HG02763 (cell line): Measurements from ENCODE around the gene DKK2.

ENCODE experiments used
- ATAC-seq: cut with Tn5 transposase; IDR thresholded peaks from one replicate; pipeline ENCODE4 v1.9.1; 2021; ENCODE audit warnings: mild to moderate bottlenecking, moderate library complexity; ENCODE audit not compliant: unreplicated experiment

Gene DKK2

DNA sequence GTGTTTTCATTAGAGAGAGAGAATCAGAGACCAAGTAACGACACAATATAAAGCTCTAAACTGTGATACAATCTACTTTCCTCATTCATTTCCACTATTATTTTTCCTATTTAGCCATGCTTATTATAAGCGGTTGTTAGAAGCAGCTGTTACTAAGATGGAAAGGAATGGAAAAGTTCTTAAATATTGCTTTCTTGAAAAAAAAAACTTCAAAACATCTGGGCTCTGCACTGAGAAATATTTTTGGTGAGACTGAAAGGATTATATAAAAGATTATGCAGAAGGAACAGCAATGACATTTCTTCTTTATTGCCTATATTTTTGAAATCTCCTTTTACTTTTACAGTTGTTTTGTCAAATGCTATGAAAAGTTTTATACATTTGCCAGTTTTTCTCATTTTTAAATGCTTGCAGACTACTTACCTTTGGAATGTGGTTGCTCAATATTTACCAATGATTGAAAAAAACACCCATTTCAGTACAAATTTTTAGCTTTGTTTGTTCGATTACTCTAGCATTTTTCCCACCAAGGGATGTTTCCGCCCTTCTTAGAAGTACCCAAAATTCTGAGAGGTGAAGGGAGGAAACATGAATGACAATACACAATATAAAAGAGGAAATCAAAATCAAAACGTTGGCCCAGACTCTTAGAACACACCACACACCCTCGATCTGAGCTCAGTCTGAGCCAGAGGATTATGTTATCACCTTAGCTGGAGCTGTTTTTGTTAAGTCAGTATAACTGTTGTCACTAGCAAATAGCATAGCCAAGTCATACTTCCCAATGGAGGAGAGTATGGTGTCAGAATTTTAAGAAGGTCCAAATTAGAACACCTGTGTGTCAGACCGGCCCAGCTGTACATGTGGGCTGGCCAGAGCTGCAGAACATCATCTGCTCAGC is 18.4 kb downstream of the DKK2 start:
- ATAC-seq = no peak

- ATAC-seq = no peak
These were observed 24.8 kb downstream of the DKK2 start for GRCh38 chr4:107011312-107011711.

DNA sequence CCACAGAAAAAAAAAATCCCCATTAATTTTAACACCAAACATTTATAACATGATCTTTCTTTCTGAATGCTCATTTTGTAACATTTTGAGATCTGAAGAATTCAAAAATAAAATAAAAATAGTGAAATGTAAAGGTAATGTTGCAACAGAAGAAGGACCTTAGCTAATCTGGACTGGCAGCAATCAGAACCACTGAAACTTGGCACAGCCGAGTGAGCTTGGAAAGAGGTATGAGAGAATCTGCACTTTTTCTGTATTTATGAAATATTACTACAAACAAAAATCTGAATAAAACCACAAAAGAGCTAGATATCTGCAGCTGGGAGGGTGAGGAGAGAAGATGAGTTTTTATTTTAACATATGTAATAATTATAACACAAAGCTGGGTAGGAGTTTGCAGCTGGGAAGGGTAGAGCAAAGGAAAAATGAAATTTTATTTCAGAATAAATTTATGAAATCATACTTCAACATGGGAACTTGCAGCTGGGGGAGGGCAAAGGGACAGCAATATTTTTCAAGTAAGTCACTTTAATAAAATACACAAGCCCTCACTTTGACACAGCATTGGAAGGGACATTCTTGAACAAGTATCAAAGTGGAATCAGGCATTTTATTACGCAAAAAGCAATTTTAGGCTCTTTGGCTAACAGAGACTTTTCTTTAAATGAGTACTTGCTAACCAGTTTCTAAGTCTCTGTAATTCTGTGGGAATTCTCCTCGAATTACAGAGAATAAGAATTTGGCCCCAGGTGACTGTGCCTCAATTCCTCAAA is 26.7 kb downstream of the DKK2 start:
- no peak for ATAC-seq

DNA sequence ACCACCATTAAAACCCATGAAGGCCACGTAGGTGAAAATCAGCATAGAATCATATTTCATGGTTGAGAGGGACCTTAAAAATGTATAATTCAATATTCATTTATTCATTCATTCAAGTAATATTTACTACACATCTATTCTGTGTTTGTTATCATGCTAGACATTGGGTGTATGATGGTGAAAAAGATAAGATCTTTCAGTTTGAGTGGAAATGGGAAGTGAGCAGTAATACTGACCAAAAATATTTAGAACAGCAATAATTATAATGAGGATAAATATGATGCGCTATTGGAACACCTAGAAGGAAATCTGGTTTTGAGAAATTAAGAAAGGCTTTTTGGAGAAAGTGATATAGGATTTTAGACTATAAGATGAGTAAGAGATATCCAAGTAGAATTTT is 28.0 kb downstream of the DKK2 start:
- ATAC-seq = no peak

GRCh38 chr4:107006218-107006617 is 29.9 kb downstream of the DKK2 start:
- no peak for ATAC-seq

DNA sequence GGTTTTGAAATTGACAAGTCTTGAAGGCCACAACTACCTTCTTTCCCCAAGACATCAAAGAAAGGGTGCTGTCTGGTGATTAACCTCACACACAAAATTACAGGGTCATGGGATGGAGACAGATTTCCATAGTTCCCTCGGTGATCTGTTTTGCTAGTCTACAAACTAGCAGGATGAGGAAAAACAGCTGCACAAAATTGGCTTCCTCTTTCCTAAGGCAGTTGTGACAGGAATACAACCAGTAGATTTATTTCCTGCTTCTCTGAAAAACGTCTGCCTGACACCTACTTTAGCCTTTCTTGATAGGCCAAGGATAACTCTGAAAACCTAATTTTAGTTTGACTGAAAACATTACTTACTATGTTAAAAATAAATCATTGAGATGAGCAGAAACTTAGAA is 39.6 kb downstream of the DKK2 start:
- ATAC-seq = no peak

- no peak for ATAC-seq
These were observed 42.3 kb downstream of the DKK2 start for GRCh38 chr4:106993827-106994226.

DNA sequence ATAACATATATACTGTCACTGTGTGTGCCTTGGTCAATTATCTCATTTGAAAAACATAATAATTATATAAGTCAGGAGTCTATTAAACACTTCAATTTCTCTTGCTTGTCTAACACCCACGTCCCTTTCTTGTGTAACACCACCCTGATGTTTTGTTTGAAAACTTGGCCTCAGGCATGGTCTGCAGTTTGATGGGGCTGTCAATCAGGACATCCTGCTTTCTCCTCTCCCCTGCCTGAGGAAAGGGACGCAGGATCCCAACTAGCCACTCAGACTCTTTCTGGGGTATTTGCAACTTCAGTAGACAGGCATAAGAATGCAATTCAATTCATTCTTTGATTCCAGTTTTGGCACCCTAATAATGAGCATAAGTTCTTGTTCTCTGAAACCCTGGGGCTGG is 48.8 kb downstream of the DKK2 start:
- no peak for ATAC-seq

- ATAC-seq = no peak
These were observed 49.6 kb downstream of the DKK2 start for GRCh38 chr4:106986486-106986885.

DNA sequence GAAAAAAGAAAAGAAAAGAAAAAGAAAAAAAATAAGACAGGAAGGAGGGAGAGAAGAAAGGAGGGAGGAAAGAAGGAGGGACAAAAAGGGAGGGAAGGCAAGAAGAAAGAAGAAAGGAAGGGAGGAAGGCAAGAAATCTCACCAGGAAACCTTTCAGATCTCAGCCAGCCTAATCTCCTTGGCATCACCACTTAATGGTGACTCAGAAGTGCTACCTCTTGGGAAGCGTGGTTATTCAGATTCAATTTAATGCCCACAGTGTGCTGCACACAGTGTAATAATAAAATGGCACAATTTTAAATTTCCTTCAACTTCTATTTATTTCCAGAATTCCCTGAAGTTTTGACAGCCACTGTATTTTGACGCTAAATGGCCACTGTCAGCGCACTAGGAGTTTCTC is 50.3 kb downstream of the DKK2 start:
- ATAC-seq = no peak

GRCh38 chr4:106982711-106983211 is 53.4 kb downstream of the DKK2 start:
- ATAC-seq = no peak

DNA sequence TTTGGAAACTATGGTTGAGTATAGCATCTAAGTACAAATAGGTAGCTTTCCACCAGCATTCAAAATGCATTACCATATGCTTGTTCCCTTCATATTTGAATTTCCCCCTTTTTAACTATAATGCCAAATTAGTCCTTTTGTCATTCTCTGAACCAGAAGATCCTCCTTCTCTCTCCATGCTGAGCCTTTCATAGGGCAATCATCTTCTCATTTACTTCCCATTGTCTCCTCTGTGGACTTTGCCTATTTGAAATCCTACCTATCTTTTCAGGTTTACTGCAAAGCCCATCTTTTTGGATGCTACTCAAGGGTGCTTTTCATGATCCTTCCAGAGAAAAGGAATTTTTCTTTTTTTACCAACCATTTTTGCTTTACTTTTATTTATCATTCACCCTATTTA is 54.7 kb downstream of the DKK2 start:
- no peak for ATAC-seq

- ATAC-seq = no peak
These were observed 56.6 kb downstream of the DKK2 start for GRCh38 chr4:106979476-106979875.

DNA sequence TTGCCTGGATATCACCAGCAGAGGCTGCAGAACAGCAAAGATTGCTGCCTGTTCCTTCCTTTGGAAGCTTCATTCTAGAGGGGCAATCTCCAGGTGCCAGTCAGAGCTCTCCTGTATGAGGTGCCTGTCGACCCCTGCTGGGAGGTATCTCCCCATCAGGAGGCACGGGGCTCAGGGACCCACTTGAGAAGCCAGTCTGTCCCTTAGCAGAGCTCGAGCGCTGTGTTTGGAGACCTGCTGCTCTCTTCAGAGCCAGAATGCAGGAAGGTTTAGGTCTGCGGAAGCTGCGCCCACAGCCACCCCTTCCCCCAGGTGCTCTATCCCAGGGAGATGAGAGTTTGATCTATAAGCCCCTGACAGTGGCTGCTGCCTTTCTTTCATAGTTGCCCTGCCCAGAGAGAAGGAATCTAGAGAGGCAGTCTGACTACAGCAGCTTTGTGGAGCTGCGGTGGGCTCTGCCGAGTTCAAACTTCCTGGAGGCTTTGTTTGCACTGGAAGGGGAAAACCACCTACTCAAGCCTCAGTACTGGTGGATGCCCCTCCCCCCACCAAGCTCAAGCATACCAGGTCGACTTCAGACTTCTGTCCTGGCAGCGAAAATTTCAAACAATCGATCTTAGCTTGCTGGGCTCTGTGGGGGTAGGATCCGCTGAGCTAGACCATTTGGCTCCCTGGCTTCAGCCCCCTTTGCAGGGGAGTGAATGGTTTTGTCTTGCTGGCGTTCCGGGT is 57.9 kb downstream of the DKK2 start:
- ATAC-seq = no peak

GRCh38 chr4:106971636-106972035 is 64.5 kb downstream of the DKK2 start:
- ATAC-seq = no peak

GRCh38 chr4:106967892-106968291 is 68.2 kb downstream of the DKK2 start:
- ATAC-seq = no peak

DNA sequence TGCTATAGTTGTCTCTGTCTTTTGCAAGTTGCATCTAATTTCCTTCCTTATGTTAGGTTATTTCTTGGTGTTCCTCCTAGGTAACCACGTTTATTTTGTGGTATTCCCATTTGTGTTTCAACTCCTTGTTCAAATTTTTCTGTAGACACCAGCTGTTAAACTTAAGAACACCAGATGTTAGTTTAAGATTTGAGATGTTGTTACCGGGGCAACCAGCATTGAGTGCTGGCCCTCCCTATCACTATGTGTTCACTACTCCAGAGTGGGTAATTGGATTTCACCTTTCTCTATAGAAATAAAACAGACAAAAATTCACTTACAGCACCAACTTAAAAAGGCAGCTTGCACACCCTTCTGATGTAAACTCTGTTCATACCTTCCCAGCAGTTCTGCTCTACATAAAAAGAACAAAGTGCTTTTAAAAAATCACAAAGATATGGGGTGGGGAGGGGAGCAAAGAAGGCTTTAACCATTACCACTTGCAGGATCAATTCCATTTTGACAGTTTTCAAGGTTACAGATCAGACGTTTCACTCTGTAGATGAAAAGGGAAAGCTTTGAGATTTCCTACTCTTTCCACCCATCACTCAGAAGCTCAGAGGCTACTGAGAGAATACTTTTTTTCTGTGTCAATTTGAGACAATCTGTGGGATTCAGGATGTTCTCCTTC is 82.9 kb downstream of the DKK2 start:
- ATAC-seq = no peak

DNA sequence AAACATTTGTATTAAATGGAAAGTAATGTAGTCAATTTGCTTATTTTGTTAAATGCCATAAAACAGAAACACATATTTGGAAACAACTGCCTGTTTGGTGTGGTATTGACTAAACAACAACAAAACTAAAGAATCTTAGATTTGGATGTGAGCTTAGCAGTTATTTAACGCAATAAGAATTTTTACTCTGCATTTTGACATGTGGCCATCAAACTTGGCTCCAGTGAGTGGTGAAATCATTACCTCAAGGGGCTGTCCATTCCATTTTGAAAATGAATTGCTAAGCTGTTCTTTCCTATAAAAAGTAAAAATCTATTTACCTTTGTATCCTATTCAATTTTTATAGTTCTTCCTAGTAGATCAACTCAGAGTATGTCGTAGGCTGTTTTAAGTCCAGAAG is 84.2 kb downstream of the DKK2 start:
- no peak for ATAC-seq

DNA sequence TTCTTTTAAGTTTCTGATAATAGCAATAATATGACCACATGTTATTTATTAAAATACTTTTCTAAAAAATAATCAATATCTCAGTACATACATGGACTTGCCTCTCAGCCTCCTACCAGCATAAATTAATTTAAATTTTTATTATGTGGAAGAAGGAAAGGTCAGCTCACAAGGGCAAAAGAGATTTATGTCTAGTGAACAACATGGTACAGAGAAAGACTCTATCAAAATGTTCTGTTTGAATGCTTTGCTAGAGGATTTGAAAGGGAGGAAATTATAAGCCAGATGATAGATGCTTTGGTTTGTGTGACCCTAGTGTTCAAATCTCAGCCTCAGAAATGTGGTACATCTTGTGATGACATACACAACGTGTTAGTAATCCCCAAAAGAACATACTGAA is 94.3 kb downstream of the DKK2 start:
- no peak for ATAC-seq

DNA sequence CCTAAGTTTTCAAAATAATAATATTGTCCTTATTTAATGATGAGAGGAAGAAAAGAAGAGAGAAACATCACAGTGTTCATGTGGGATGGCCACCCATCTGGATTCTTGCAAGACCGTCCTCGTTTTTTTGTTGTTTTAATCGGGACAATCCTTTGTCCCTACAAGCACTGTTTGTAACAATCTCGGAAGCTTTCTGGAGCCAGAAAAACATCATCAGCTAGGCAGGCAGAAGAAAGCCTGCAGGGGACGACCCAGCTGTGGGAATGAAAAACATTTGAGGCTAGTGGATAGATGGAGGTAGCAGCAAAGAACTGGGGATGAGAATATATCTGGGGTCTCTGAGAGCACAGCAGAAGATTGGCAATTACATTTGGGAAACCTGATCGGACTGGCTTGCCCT is 105.6 kb downstream of the DKK2 start:
- ATAC-seq = no peak

DNA sequence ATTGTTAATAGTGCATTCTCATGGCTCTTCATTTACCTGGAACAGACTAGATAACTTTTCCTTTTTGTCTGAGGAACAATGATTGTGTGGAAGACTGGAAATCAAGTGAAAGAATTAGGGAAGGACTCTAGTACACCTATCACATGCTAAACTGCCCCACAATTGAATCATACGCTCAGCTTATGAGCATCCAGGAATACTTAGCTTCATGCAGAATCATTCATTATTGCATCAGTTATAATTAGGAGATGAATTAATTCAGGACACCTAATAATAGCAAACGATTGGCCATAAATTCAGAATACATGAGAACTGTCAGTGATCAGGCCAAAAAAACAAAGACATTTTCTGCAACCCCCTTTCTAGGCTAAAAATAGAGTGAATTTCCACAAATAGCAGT is 106.9 kb downstream of the DKK2 start:
- no peak for ATAC-seq
